ENCODE measurements around the gene EDAR. TPM values are rescaled to one million over a fixed set of nuclear protein-coding genes. Genes with fewer than 3 reads are reported as not detected.

Gene EDAR
- total RNA-seq, 1 experiment from 2014 or later = 0.15 TPM

GRCh38 chr2:108923736-108924579 is 65.1 kb downstream of the EDAR start:
- H4K20me1 ChIP-seq (ENCODE audit: insufficient read depth) = no peaks in the 10 kb centered on the region
- POLR2A ChIA-PET = no interaction called here
- CTCF ChIA-PET = no interaction called here
- no peak overlapping the region for H2AFZ ChIP-seq (ENCODE audit: low read depth, low read length, poor library complexity, severe bottlenecking)
- no peaks in the 10 kb centered on the region for H3K36me3 ChIP-seq (ENCODE audit: control insufficient read depth in 1 of 2, insufficient read depth in 2 of 2, low read length in 2 of 2)
- TF ChIP-seq CTCF (IDR thresholded peaks at IDR 0.05 in 2 of 3, conservative IDR thresholded peaks at IDR 0.05 in 1 of 3; ENCODE audit: borderline replicate concordance in 1 of 3, insufficient read depth in 1 of 3, low read depth in 2 of 3, low read length in 2 of 3) (no peak), EZH2 (IDR thresholded peaks at IDR 0.05) (no peak)
- intact Hi-C loops (cut with micrococcal nuclease) = no loop called here
- H3K27ac ChIP-seq (ENCODE audit: low read depth, low read length) = no peak overlapping the region
- H3K9me3 ChIP-seq (ENCODE audit: control insufficient read depth in 1 of 2, insufficient read depth in 1 of 2, low read depth in 1 of 2, low read length in 2 of 2) = no peaks in the 10 kb centered on the region
- peaks cover 4 to 22% of the 10 kb centered on the region in 2 experiments; a peak in 3 of 4 replicates for H3K4me1 ChIP-seq (ENCODE audit: control insufficient read depth in 1 of 2, insufficient read depth in 2 of 2, low read length in 2 of 2)
- no peak for DNase-seq (ENCODE audit: low read depth, low spot score)
- H3K9me2 ChIP-seq (ENCODE audit: insufficient read depth) = no peaks in the 10 kb centered on the region
- no peak overlapping the region for H3K4me3 ChIP-seq (replicated peaks in 1 of 2; ENCODE audit: low read depth in 1 of 2, low read length in 2 of 2)
- peak overlapping the region; percentile 54 for H3K4me2 ChIP-seq (ENCODE audit: low read length)
- H3K79me2 ChIP-seq (ENCODE audit: insufficient read depth, low read length) = no peaks in the 10 kb centered on the region
- RAD21 ChIA-PET (ENCODE audit: low non-redundant PET in 1 of 2, low total read pairs in 2 of 2, uncharacterized antibody in 2 of 2, unreplicated experiment in 2 of 2) = no interaction called here
- H3K27me3 ChIP-seq (ENCODE audit: insufficient read depth, low read length) = no peaks in the 10 kb centered on the region
- BruUV-seq (replicated peaks) = no TSS peak
- H3K9ac ChIP-seq (ENCODE audit: low read length) = no peak overlapping the region
- ATAC-seq = no peak

GRCh38 chr2:108923019-108923700 is 65.9 kb downstream of the EDAR start:
- H3K9me2 ChIP-seq (ENCODE audit: insufficient read depth) = no peaks in the 10 kb centered on the region
- ChIA-PET POLR2A (no interaction called here), RAD21 (ENCODE audit: low non-redundant PET in 1 of 2, low total read pairs in 2 of 2, uncharacterized antibody in 2 of 2, unreplicated experiment in 2 of 2) (no interaction called here), CTCF (no interaction called here)
- H3K4me3 ChIP-seq (replicated peaks in 1 of 2; ENCODE audit: low read depth in 1 of 2, low read length in 2 of 2) = no peak overlapping the region
- TF ChIP-seq ZBTB33 (IDR thresholded peaks at IDR 0.05; ENCODE audit: extremely low read depth, insufficient replicate concordance, low read length) (no peak), ELF1 (IDR thresholded peaks at IDR 0.05; ENCODE audit: borderline replicate concordance, low read depth) (no peak), EZH2 (IDR thresholded peaks at IDR 0.05) (no peak), EGR1 (IDR thresholded peaks at IDR 0.05; ENCODE audit: low read depth) (no peak), JUND (IDR thresholded peaks at IDR 0.05) (peak; percentile 49), TCF7L2 (IDR thresholded peaks at IDR 0.05; ENCODE audit: borderline replicate concordance, extremely low read depth, insufficient read depth, insufficient read length) (no peak)
- no peaks in the 10 kb centered on the region for H4K20me1 ChIP-seq (ENCODE audit: insufficient read depth)
- H3K36me3 ChIP-seq (ENCODE audit: control insufficient read depth in 1 of 2, insufficient read depth in 2 of 2, low read length in 2 of 2) = no peaks in the 10 kb centered on the region
- DNase-seq (ENCODE audit: low read depth, low spot score) (peak; percentile 21), ATAC-seq (peak; percentile 78)
- peak overlapping the region; percentile 26 for H2AFZ ChIP-seq (ENCODE audit: low read depth, low read length, poor library complexity, severe bottlenecking)
- no TSS peak for BruUV-seq (replicated peaks)
- no peaks in the 10 kb centered on the region for H3K9me3 ChIP-seq (ENCODE audit: control insufficient read depth in 1 of 2, insufficient read depth in 1 of 2, low read depth in 1 of 2, low read length in 2 of 2)
- intact Hi-C loops (cut with micrococcal nuclease) = no loop called here
- H3K9ac ChIP-seq (ENCODE audit: low read length) = no peak overlapping the region
- peak overlapping the region; percentile 54 for H3K4me2 ChIP-seq (ENCODE audit: low read length)
- no peaks in the 10 kb centered on the region for H3K27me3 ChIP-seq (ENCODE audit: insufficient read depth, low read length)
- H3K27ac ChIP-seq (ENCODE audit: low read depth, low read length) = no peak overlapping the region
- H3K4me1 ChIP-seq (ENCODE audit: control insufficient read depth in 1 of 2, insufficient read depth in 2 of 2, low read length in 2 of 2) = peaks cover 4 to 22% of the 10 kb centered on the region in 2 experiments; a peak in 3 of 4 replicates
- no peaks in the 10 kb centered on the region for H3K79me2 ChIP-seq (ENCODE audit: insufficient read depth, low read length)
